ENCODE measurements around the gene WDR88.
"Not testable (repeated sequence)": the region's sequence is repeated elsewhere in the genome, so short reads cannot be mapped to it uniquely, and the experiment has no call there.

The WDR88 gene

GRCh38 chr19:33150852-33151518 lies 19.1 kb downstream of the WDR88 start:
- no peak for TF ChIP-seq GABPA (IDR thresholded peaks at IDR 0.05; ENCODE audit: low read depth)
- TF ChIP-seq, protein P1, sequence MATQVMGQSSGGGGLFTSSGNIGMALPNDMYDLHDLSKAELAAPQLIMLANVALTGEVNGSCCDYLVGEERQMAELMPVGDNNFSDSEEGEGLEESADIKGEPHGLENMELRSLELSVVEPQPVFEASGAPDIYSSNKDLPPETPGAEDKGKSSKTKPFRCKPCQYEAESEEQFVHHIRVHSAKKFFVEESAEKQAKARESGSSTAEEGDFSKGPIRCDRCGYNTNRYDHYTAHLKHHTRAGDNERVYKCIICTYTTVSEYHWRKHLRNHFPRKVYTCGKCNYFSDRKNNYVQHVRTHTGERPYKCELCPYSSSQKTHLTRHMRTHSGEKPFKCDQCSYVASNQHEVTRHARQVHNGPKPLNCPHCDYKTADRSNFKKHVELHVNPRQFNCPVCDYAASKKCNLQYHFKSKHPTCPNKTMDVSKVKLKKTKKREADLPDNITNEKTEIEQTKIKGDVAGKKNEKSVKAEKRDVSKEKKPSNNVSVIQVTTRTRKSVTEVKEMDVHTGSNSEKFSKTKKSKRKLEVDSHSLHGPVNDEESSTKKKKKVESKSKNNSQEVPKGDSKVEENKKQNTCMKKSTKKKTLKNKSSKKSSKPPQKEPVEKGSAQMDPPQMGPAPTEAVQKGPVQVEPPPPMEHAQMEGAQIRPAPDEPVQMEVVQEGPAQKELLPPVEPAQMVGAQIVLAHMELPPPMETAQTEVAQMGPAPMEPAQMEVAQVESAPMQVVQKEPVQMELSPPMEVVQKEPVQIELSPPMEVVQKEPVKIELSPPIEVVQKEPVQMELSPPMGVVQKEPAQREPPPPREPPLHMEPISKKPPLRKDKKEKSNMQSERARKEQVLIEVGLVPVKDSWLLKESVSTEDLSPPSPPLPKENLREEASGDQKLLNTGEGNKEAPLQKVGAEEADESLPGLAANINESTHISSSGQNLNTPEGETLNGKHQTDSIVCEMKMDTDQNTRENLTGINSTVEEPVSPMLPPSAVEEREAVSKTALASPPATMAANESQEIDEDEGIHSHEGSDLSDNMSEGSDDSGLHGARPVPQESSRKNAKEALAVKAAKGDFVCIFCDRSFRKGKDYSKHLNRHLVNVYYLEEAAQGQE (IDR thresholded peaks at IDR 0.05; ENCODE audit: insufficient replicate concordance, low read depth), result no peak
- no peaks in the 10 kb centered on the region for H3K27me3 ChIP-seq (ENCODE audit: insufficient read depth, poor library complexity, severe bottlenecking)
- no peak overlapping the region for H3K27ac ChIP-seq (replicated peaks)
- H3K4me3 ChIP-seq (replicated peaks; ENCODE audit: insufficient read depth, low read length), result no peak overlapping the region
- DNase-seq (ENCODE audit: low read depth in 1 of 2, low spot score in 1 of 2), result no peak

- no peak overlapping the region for H3K4me3 ChIP-seq (replicated peaks; ENCODE audit: insufficient read depth, low read length)
- no peak for TF ChIP-seq POLR2AphosphoS5 (IDR thresholded peaks at IDR 0.05; ENCODE audit: low read depth)
- TF ChIP-seq, protein P1 (IDR thresholded peaks at IDR 0.05; ENCODE audit: insufficient replicate concordance, low read depth), result no peak
- H3K27ac ChIP-seq (replicated peaks), result peak overlapping the region; percentile 60
- no peaks in the 10 kb centered on the region for H3K27me3 ChIP-seq (ENCODE audit: insufficient read depth, poor library complexity, severe bottlenecking)
- peak; percentile 54 to 60 for DNase-seq (ENCODE audit: low read depth in 1 of 2, low spot score in 1 of 2)
Measured at GRCh38 chr19:33152176-33152575, 20.3 kb downstream of the WDR88 start.

DNA sequence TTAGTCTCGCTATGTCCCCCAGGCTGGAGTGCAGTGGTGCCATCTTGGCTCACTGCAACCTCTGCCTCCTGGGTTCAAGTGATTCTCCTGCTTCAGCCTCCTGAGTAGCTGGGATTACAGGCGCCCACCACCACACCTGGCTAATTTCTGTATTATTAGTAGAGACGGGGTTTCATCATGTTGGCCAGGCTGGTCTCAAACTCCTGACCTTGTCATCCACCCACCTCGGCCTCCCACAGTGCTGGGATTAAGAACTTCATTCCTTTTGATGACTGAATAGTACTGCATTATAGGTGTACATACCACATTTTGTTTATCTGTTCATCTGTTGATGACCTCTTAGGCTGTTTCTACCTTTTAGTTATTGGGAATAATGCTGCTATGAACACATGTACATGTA lies 20.7 kb downstream of the WDR88 start:
- DNase-seq (ENCODE audit: low read depth in 1 of 2, low spot score in 1 of 2); H3K4me3 ChIP-seq (replicated peaks; ENCODE audit: insufficient read depth, low read length); H3K27me3 ChIP-seq (ENCODE audit: insufficient read depth, poor library complexity, severe bottlenecking): not testable (repeated sequence)
- peak overlapping the region; percentile 60 for H3K27ac ChIP-seq (replicated peaks)

DNA sequence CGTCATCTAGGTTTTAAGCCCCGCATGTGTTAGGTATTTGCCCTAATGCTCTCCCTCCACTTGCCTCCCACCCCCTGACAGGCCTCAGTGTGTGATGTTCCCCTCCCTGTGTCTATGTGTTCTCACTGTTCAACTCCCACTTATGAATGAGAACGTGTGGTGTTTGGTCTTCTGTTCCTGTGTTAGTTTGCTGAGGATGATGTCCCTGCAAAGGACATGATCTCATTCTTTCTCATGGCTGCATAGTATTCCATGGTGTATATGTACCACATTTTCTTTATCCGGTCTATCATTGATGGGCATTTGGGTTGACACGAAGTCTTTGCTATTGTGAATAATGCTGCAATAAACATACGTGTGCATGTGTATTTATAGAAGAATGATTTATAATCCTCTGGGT lies 22.4 kb downstream of the WDR88 start:
- H3K27me3 ChIP-seq (ENCODE audit: insufficient read depth, poor library complexity, severe bottlenecking); H3K27ac ChIP-seq (replicated peaks); H3K4me3 ChIP-seq (replicated peaks; ENCODE audit: insufficient read depth, low read length); DNase-seq (ENCODE audit: low read depth in 1 of 2, low spot score in 1 of 2): not testable (repeated sequence)

DNA sequence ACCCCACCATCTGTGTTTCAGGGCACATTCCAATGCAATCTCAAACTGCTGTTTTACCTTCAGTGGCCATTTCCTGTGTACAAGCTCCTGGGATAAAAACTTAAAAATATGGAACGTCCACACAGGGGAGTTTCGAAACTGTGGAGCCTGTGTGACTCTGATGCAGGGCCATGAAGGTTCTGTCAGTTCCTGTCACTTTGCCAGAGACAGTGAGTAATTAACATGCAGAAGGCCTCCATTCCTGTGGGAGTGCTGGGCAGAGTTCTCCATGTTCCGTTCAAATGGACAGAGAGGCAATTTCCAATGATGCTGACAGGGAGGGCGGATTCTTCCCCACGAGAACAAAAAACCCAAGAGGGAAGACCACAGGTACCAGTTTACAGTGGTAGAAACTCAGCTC lies 24.4 kb downstream of the WDR88 start:
- H3K27ac ChIP-seq (replicated peaks), result no peak overlapping the region
- H3K27me3 ChIP-seq (ENCODE audit: insufficient read depth, poor library complexity, severe bottlenecking), result no peaks in the 10 kb centered on the region
- peak; percentile 33 to 51 for DNase-seq (ENCODE audit: low read depth in 1 of 2, low spot score in 1 of 2)

More for the DNA sequence above, 24.4 kb downstream of the WDR88 start:
- H3K4me3 ChIP-seq (replicated peaks; ENCODE audit: insufficient read depth, low read length), result no peak overlapping the region
- TF ChIP-seq SPI1 (IDR thresholded peaks at IDR 0.05; ENCODE audit: borderline replicate concordance, low read depth) (no peak), POLR2AphosphoS5 (IDR thresholded peaks at IDR 0.05; ENCODE audit: low read depth) (no peak), GABPA (IDR thresholded peaks at IDR 0.05; ENCODE audit: low read depth) (no peak), CTCF (IDR thresholded peaks at IDR 0.05; ENCODE audit: insufficient read depth, low read length) (no peak)
- TF ChIP-seq, protein P1 (IDR thresholded peaks at IDR 0.05; ENCODE audit: insufficient replicate concordance, low read depth), result no peak
